HCT116 (cell line): ENCODE measurements around the gene TM9SF4. TPM values are rescaled to one million over a fixed set of nuclear protein-coding genes. Genes with fewer than 3 reads are reported as not detected.

Experiments used
- ATAC-seq: fragments of 200-7000 bp; cut with Tn5 transposase; 2 replicates; pipeline ENCODE4 v1.9.1; 2020; ENCODE audit warnings: mild to moderate bottlenecking, moderate library complexity
- BruUV-seq: library from RNA; stranded (reverse); fragments of 400-500 nt; replicated peaks from 2 replicates; lab custom pipeline; 2021; lab: Mats Ljungman, UMichigan
- CTCF ChIA-PET: fragments of 300-600 bp; sonication (Branson Sonifier 250); formaldehyde crosslinking; loops from one replicate; lab custom pipeline; 2021; ENCODE audit warnings: antibody characterized with exemption; lab: Charles Lee
- POLR2A ChIA-PET: fragments of 300-600, 350-600 bp; sonication (Branson Sonifier 250); formaldehyde crosslinking; loops from one replicate; lab custom pipeline; 2021; ENCODE audit warnings: antibody characterized with exemption; lab: Charles Lee
- RAD21 ChIA-PET, 2 experiments: fragments of 300-600 bp; sonication (Branson Sonifier 250); formaldehyde crosslinking; loops; one replicate each; lab custom pipeline; 2023; ENCODE audit warnings: low total read pairs in 2 of 2; ENCODE audit not compliant: uncharacterized antibody in 2 of 2, unreplicated experiment in 2 of 2, low non-redundant PET in 1 of 2; lab: Charles Lee
- DNase-seq: peaks from one replicate; pipeline ENCODE4 v3.0.0-alpha.2; 2010; ENCODE audit warnings: low read depth, low spot score
- H2AFZ ChIP-seq: fragments of 200-600 bp; shearing (Covaris generic), sonication (generic); 2 replicates; pipeline ENCODE4 v1.6.1; 2017; ENCODE audit warnings: low read depth, mixed run types, mixed read lengths, antibody characterized with exemption, low read length; ENCODE audit not compliant: poor library complexity, severe bottlenecking
- H3K27ac ChIP-seq: 2 replicates; pipeline ENCODE4 v1.5.1; 2012; ENCODE audit warnings: low read depth, low read length
- H3K27me3 ChIP-seq: fragments of 200-600 bp; sonication (generic); 2 replicates; pipeline ENCODE4 v1.6.1; 2016; ENCODE audit warnings: mixed run types, low read length, mixed read lengths; ENCODE audit not compliant: insufficient read depth
- H3K36me3 ChIP-seq, 2 experiments: fragments of 200-500 bp in 1 of 2; fragments of 200-600 bp in 1 of 2; sonication (Bioruptor generic) in 1 of 2; sonication (generic) in 1 of 2; 2 replicates each; pipeline versions ENCODE4 v1.5.1 to v1.6.1; 2014 to 2016; ENCODE audit warnings: low read length in 2 of 2, inconsistent platforms in 1 of 2, mixed read lengths in 1 of 2, mixed run types in 1 of 2; ENCODE audit not compliant: insufficient read depth in 2 of 2, control insufficient read depth in 1 of 2
- H3K4me1 ChIP-seq, 2 experiments: fragments of 200-600 bp in 1 of 2; sonication (generic) in 1 of 2; 2 replicates each; pipeline versions ENCODE4 v1.5.1 to v1.6.1; 2012 to 2017; ENCODE audit warnings: low read length in 2 of 2, inconsistent platforms in 1 of 2, mild to moderate bottlenecking in 1 of 2, mixed read lengths in 1 of 2, mixed run types in 1 of 2, moderate library complexity in 1 of 2; ENCODE audit not compliant: insufficient read depth in 2 of 2, control insufficient read depth in 1 of 2
- H3K4me2 ChIP-seq: fragments of 200-600 bp; sonication (generic); 2 replicates; pipeline ENCODE4 v1.6.1; 2017; ENCODE audit warnings: mixed run types, low read length, mixed read lengths
- H3K4me3 ChIP-seq, 2 experiments: fragments of 200-600 bp in 1 of 2; sonication (generic) in 1 of 2; replicated peaks in 1 of 2; 2 replicates each; pipeline ENCODE4 v1.5.1; 2011 to 2016; ENCODE audit warnings: low read length in 2 of 2, control low read depth in 1 of 2, low read depth in 1 of 2, mild to moderate bottlenecking in 1 of 2, mixed read lengths in 1 of 2, mixed run types in 1 of 2
- H3K79me2 ChIP-seq: fragments of 200-600 bp; sonication (generic); 2 replicates; pipeline ENCODE4 v1.6.1; 2017; ENCODE audit warnings: mild to moderate bottlenecking, mixed run types, low read length, moderate library complexity, mixed read lengths; ENCODE audit not compliant: insufficient read depth
- H3K9ac ChIP-seq: fragments of 200-600 bp; sonication (generic); 2 replicates; pipeline ENCODE4 v1.6.1; 2016; ENCODE audit warnings: low read length, mixed read lengths
- H3K9me2 ChIP-seq: fragments of 200-600 bp; sonication (generic), shearing (Covaris generic); 2 replicates; pipeline ENCODE4 v1.6.1; 2017; ENCODE audit warnings: mixed run types, mild to moderate bottlenecking, moderate library complexity; ENCODE audit not compliant: insufficient read depth
- H3K9me3 ChIP-seq, 2 experiments: fragments of 200-500 bp in 1 of 2; fragments of 200-600 bp in 1 of 2; sonication (Bioruptor generic) in 1 of 2; sonication (generic) in 1 of 2; 2 replicates each; pipeline ENCODE4 v1.6.1; 2014 to 2017; ENCODE audit warnings: low read length in 2 of 2, mixed read lengths in 2 of 2, inconsistent platforms in 1 of 2, low read depth in 1 of 2, mild to moderate bottlenecking in 1 of 2, mixed run types in 1 of 2, moderate library complexity in 1 of 2; ENCODE audit not compliant: control insufficient read depth in 1 of 2, insufficient read depth in 1 of 2
- H4K20me1 ChIP-seq: fragments of 200-600 bp; sonication (generic), shearing (Covaris generic); 2 replicates; pipeline ENCODE4 v1.6.1; 2017; ENCODE audit warnings: mixed run types, mild to moderate bottlenecking, moderate library complexity; ENCODE audit not compliant: insufficient read depth
- EGR1 ChIP-seq: IDR thresholded peaks from 2 replicates; pipeline ENCODE4 v1.6.1; 2012; ENCODE audit warnings: low read depth
- EZH2 ChIP-seq: fragments of 200-600 bp; sonication (generic); IDR thresholded peaks from 2 replicates; pipeline ENCODE4 v1.6.1; 2017; ENCODE audit warnings: antibody characterized with exemption, mixed run types
- FOSL1 ChIP-seq: IDR thresholded peaks from 2 replicates; pipeline ENCODE4 v1.6.1; 2012; ENCODE audit warnings: low read depth
- JUND ChIP-seq: IDR thresholded peaks from 2 replicates; pipeline ENCODE4 v1.6.1; 2012
- POLR2A ChIP-seq: IDR thresholded peaks from 2 replicates; pipeline ENCODE4 v1.7.0; 2011; ENCODE audit warnings: borderline replicate concordance; ENCODE audit not compliant: insufficient read depth, insufficient read length; ENCODE audit errors: extremely low read depth
- POLR2AphosphoS5 ChIP-seq: IDR thresholded peaks from 2 replicates; pipeline ENCODE4 v1.6.1; 2011; ENCODE audit warnings: mild to moderate bottlenecking, low read depth, low read length, moderate library complexity
- REST ChIP-seq: IDR thresholded peaks from 2 replicates; pipeline ENCODE4 v1.6.1; 2012; ENCODE audit warnings: low read depth
- SP1 ChIP-seq: IDR thresholded peaks from 2 replicates; pipeline ENCODE4 v1.6.1; 2012; ENCODE audit warnings: low read depth
- TCF7L2 ChIP-seq: IDR thresholded peaks from 2 replicates; pipeline ENCODE4 v1.7.0; 2011; ENCODE audit warnings: borderline replicate concordance, inconsistent platforms; ENCODE audit not compliant: insufficient read depth, insufficient read length; ENCODE audit errors: extremely low read depth
- YY1 ChIP-seq: IDR thresholded peaks from 2 replicates; pipeline ENCODE4 v1.6.1; 2011; ENCODE audit warnings: low read length, low read depth, moderate library complexity, mild to moderate bottlenecking; ENCODE audit not compliant: insufficient replicate concordance; ENCODE audit errors: extremely low read depth
- ZNF274 ChIP-seq: fragments of 200-500 bp; sonication (Bioruptor generic); IDR thresholded peaks from 2 replicates; pipeline ENCODE4 v1.6.1; 2014; ENCODE audit warnings: mild to moderate bottlenecking, low read depth, low read length, inconsistent platforms
- intact Hi-C: fragments of 100-400 bp; cut with micrococcal nuclease; formaldehyde crosslinking; loops from 2 replicates; pipeline ENCODE4 v1.10.0; 2022
- total RNA-seq: library from RNA; stranded (reverse); gene quantifications from one replicate; pipeline ENCODE4 v1.2.1, GENCODE V29; 2021; ENCODE audit not compliant: unreplicated experiment

TM9SF4 gene
- total RNA-seq, 1 experiment from 2014 or later = 51.2 TPM

GRCh38 chr20:32189691-32190615, 80.4 kb downstream of the TM9SF4 start (continued):
- TF ChIP-seq REST (no peak), YY1 (no peak), POLR2AphosphoS5 (no peak), POLR2A (no peak), JUND (no peak), EZH2 (no peak)

DNA sequence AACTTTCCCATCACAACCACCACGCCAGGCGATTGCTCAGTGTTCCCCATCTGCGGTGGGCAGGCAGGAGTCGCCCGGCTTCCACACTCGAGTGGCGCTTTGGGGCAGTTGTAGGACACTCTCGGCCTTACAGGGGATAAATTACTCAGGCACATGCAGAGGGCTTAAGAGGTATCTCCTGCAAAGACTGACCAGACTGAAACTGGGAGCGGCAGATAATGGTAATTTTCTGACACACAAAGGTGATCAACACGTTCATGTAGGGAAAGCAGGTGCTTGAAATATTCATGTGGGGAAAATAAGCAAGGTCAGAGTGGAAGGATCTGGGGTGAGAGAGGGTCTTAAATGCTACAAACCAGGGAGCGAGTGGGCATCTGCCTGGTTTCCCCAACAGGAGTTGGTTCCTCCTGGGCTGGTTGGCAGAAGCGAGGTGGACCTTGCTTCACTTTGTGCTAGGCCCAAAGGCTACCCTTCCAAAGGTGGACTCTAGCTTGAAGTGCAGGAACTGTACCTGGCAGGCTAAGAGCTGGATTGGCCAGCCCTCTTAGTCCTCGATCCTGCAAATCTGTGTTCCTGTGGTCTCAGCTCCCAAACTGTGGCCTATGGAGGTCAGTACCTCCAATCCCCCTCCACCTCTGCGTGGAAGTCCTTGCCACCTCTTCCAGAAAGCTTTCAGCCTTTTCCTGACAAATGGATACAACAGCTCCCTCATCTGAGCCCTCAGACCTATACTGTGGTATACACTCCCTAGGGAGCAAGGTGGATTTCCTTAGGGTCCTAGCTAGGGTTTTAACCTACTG, 81.3 kb downstream of the TM9SF4 start:
- intact Hi-C loops = no loop called here
- no peak overlapping the region for H3K4me3 ChIP-seq
- H4K20me1 ChIP-seq = no peaks in the 10 kb centered on the region
- peaks cover 11 to 13% of the 10 kb centered on the region in 2 experiments; a peak in 3 of 4 replicates for H3K36me3 ChIP-seq
- TF ChIP-seq YY1 (no peak), TCF7L2 (no peak), EGR1 (no peak), POLR2AphosphoS5 (no peak), ZNF274 (no peak), FOSL1 (no peak), SP1 (no peak)
- DNase-seq (no peak), ATAC-seq (0 out of 2 replicates have a peak, but pooled peaks have one; percentile 17)
- no peak overlapping the region for H3K27ac ChIP-seq
- H3K9me2 ChIP-seq = no peaks in the 10 kb centered on the region
- POLR2A ChIA-PET = no interaction called here
- CTCF ChIA-PET = no interaction called here
- H3K27me3 ChIP-seq = no peaks in the 10 kb centered on the region
- RAD21 ChIA-PET = no interaction called here
- H3K9me3 ChIP-seq = no peaks in the 10 kb centered on the region
- no peaks in the 10 kb centered on the region; the same call in none of the 2 replicates for H3K79me2 ChIP-seq
- H2AFZ ChIP-seq = no peak overlapping the region
- BruUV-seq = no TSS peak
- H3K4me1 ChIP-seq = no peaks in the 10 kb centered on the region
- no peak overlapping the region for H3K4me2 ChIP-seq
- no peak overlapping the region for H3K9ac ChIP-seq
